HepG2 (cell line): ENCODE data around the gene PPP1R13L. TPM values are rescaled to one million over a fixed set of nuclear protein-coding genes. Genes with fewer than 3 reads are reported as not detected.

Experiments used
- ATAC-seq: fragments of 200-7000 bp; cut with Tn5 transposase; 3 replicates; pipeline ENCODE4 v1.9.1; 2020; ENCODE audit warnings: mild to moderate bottlenecking, moderate library complexity
- BruUV-seq: library from RNA; stranded (reverse); fragments of 400-500 nt; replicated peaks from 2 replicates; lab custom pipeline; 2021; lab: Mats Ljungman, UMichigan
- CTCF ChIA-PET: fragments of 300-600 bp; formaldehyde crosslinking; extraction: SDS; loops from one replicate; lab custom pipeline; 2021; ENCODE audit warnings: low total read pairs, inconsistent platforms, low intra/inter-chr PET ratio; lab: Yijun Ruan, JAX
- POLR2A ChIA-PET: fragments of 350-600 bp; sonication (Branson Sonifier 250); formaldehyde crosslinking; loops from one replicate; lab custom pipeline; 2020; ENCODE audit warnings: antibody characterized with exemption, inconsistent platforms; lab: Yijun Ruan, JAX
- DNase-seq: peaks from one replicate; pipeline ENCODE4 v3.0.0-alpha.2; 2015; ENCODE audit warnings: low spot score
- FAIRE-seq: peaks from 3 replicates; lab custom pipeline; 2011; peaks lifted over from hg19 to GRCh38; lab: Jason Lieb, UNC
- H2AFZ ChIP-seq: one replicate; pipeline ENCODE4 v1.6.1; 2011; ENCODE audit warnings: low read length, inconsistent platforms
- H3K27ac ChIP-seq: fragments of 300-600 bp; 3 replicates; pipeline ENCODE4 v1.8.0; 2011; ENCODE audit warnings: mixed run types, mild to moderate bottlenecking, mixed read lengths, low read length, inconsistent platforms; ENCODE audit not compliant: insufficient read depth; ENCODE audit errors: extremely low read length
- H3K27me3 ChIP-seq, 2 experiments: fragments of 200-600 bp in 1 of 2; 2 replicates in 1 of 2; 3 replicates in 1 of 2; pipeline versions ENCODE4 v1.6.0 to v1.8.0; 2011; ENCODE audit warnings: low read length in 2 of 2, mild to moderate bottlenecking in 2 of 2, moderate library complexity in 2 of 2, inconsistent platforms in 1 of 2; ENCODE audit not compliant: insufficient read depth in 2 of 2, control insufficient read depth in 1 of 2
- H3K36me3 ChIP-seq, 2 experiments: fragments of 200-600 bp in 1 of 2; replicated peaks in 1 of 2; 2 replicates in 1 of 2; 3 replicates in 1 of 2; pipeline versions ENCODE4 v1.5.1 to v1.8.0; 2011; ENCODE audit warnings: low read length in 2 of 2, inconsistent platforms in 1 of 2; ENCODE audit not compliant: insufficient read depth in 2 of 2, control insufficient read depth in 1 of 2
- H3K4me1 ChIP-seq: 2 replicates; pipeline ENCODE4 v1.5.1; 2012; ENCODE audit warnings: low read length, inconsistent platforms; ENCODE audit not compliant: insufficient read depth
- H3K4me2 ChIP-seq: 2 replicates; pipeline ENCODE4 v1.6.0; 2011; ENCODE audit warnings: low read depth, low read length, inconsistent platforms
- H3K4me3 ChIP-seq, 3 experiments: fragments of 200-600 bp in 1 of 3; sonication (generic), shearing (Covaris generic) in 1 of 3; replicated peaks in 1 of 3; 2 replicates each; pipeline ENCODE4 v1.5.1; 2011 to 2016; ENCODE audit warnings: low read length in 3 of 3, inconsistent platforms in 2 of 3, low read depth in 2 of 3, mild to moderate bottlenecking in 2 of 3, control low read depth in 1 of 3, mixed read lengths in 1 of 3; ENCODE audit not compliant: insufficient read depth in 1 of 3
- H3K79me2 ChIP-seq: one replicate; pipeline ENCODE4 v1.6.1; 2011; ENCODE audit warnings: low read length, inconsistent platforms; ENCODE audit not compliant: insufficient read depth
- H3K9ac ChIP-seq: 2 replicates; pipeline ENCODE4 v1.6.0; 2011; ENCODE audit warnings: mild to moderate bottlenecking, low read depth, low read length, inconsistent platforms; ENCODE audit not compliant: insufficient read depth
- H3K9me3 ChIP-seq: 2 replicates; pipeline ENCODE4 v1.5.1; 2012; ENCODE audit warnings: mild to moderate bottlenecking, low read length
- H4K20me1 ChIP-seq: 2 replicates; pipeline ENCODE4 v1.6.0; 2011; ENCODE audit warnings: inconsistent platforms, mild to moderate bottlenecking, low read length, moderate library complexity; ENCODE audit not compliant: insufficient read depth
- BATF2 ChIP-seq: sonication (generic); formaldehyde crosslinking; IDR thresholded peaks from 2 replicates; pipeline ENCODE4 v1.8.0; 2022; ENCODE audit warnings: mild to moderate bottlenecking, missing genetic modification reagents, moderate library complexity
- KMT2A ChIP-seq: sonication (generic); formaldehyde crosslinking; IDR thresholded peaks from 2 replicates; pipeline ENCODE4 v1.4.0; 2020; ENCODE audit warnings: missing genetic modification reagents
- PRDM10 ChIP-seq: sonication (generic); formaldehyde crosslinking; IDR thresholded peaks from 2 replicates; pipeline ENCODE4 v1.4.0; 2020; ENCODE audit warnings: low read depth, missing genetic modification reagents
- PRPF4 ChIP-seq: fragments of 200-400 bp; formaldehyde crosslinking; IDR thresholded peaks from 2 replicates; pipeline ENCODE4 v1.6.1; 2016; ENCODE audit warnings: low read length, low read depth; ENCODE audit not compliant: poor library complexity, severe bottlenecking
- ZBTB33 ChIP-seq: sonication (generic); formaldehyde crosslinking; IDR thresholded peaks from 2 replicates; pipeline ENCODE4 v1.4.0; 2020; ENCODE audit warnings: missing genetic modification reagents
- ZBTB38 ChIP-seq: sonication (generic); formaldehyde crosslinking; IDR thresholded peaks from 2 replicates; pipeline ENCODE4 v1.5.1; 2020; ENCODE audit warnings: mild to moderate bottlenecking, missing genetic modification reagents
- ZNF263 ChIP-seq: sonication (generic); formaldehyde crosslinking; IDR thresholded peaks from 2 replicates; pipeline ENCODE4 v1.4.0; 2020; ENCODE audit warnings: missing genetic modification reagents
- ZNF740 ChIP-seq: sonication (generic); formaldehyde crosslinking; IDR thresholded peaks from 2 replicates; pipeline ENCODE4 v1.4.0; 2020; ENCODE audit warnings: missing genetic modification reagents
- ZZZ3 ChIP-seq: sonication (generic); formaldehyde crosslinking; IDR thresholded peaks from 2 replicates; pipeline ENCODE4 v1.4.0; 2020; ENCODE audit warnings: missing genetic modification reagents, mild to moderate bottlenecking, borderline replicate concordance
- WGBS: methylation state at CpG from one replicate; pipeline ENCODE4 v1.1.6; 2017; ENCODE audit warnings: low lambda C conversion rate; 5-methylcytosine and 5-hydroxymethylcytosine counted together
- in situ Hi-C: cut with HindIII; loops from 2 replicates; pipeline ENCODE4 v1.10.0; 2017; ENCODE audit warnings: low pct_unique_long_range_greater_than_20kb; ENCODE audit not compliant: extremely low pct_ligation_motif_present
- intact Hi-C: fragments of 100-400 bp; cut with micrococcal nuclease; formaldehyde crosslinking; loops from one replicate; pipeline ENCODE4 v1.10.0; 2022; ENCODE audit not compliant: unreplicated experiment
- polyA plus RNA-seq, 8 experiments: library from polyadenylated mRNA; depleted of rRNA in 3 of 8; stranded (reverse) in 7 of 8; unstranded in 1 of 8; fragments of >200 nt; fragmentation: Illumina TruSeq in 4 of 8; extraction: Trizol in 4 of 8; gene quantifications; 2 replicates each; pipeline versions ENCODE4 v1.2.1 to v1.2.3, GENCODE V29; 2011 to 2016; ENCODE audit warnings: low read depth in 4 of 8, missing spikeins in 1 of 8, mixed read lengths in 1 of 8; ENCODE audit not compliant: insufficient read depth in 1 of 8
- total RNA-seq, 5 experiments: library from RNA; depleted of rRNA; stranded (reverse); fragments of >200 nt; fragmentation: Illumina TruSeq; extraction: Trizol; gene quantifications; 2 replicates each; pipeline ENCODE4 v1.2.3, GENCODE V29; 2016; ENCODE audit warnings: low read depth in 1 of 5

PPP1R13L gene
- total and polyA plus RNA-seq, 2 of the 13 experiments (the other 11 are each of a cell fraction or from before 2014, with no cell fraction given) = 1.3 to 6.6 TPM

GRCh38 chr19:45368737-45369340, 36.0 kb downstream of the PPP1R13L start:
- in situ Hi-C loops = no loop called here
- POLR2A ChIA-PET = interaction anchor here (1.5 kb wide), 1 partner anchor 10 kb away, joined by 4 read pairs; no protein-coding TSS in a partner anchor
- peaks cover 6 to 11% of the 10 kb centered on the region in 2 experiments; a peak in 4 of 5 replicates for H3K36me3 ChIP-seq

More at GRCh38 chr19:45368737-45369340, 36.0 kb downstream of the PPP1R13L start:
- H3K27ac ChIP-seq = no peak overlapping the region
- H3K9ac ChIP-seq = no peak overlapping the region
- peaks cover 4% of the 10 kb centered on the region; the same call in 1 of the 2 replicates for H4K20me1 ChIP-seq
- no peaks in the 10 kb centered on the region for H3K27me3 ChIP-seq
- no peak for FAIRE-seq
- CTCF ChIA-PET = no interaction called here
- H2AFZ ChIP-seq = no peak overlapping the region
- TF ChIP-seq KMT2A (CRISPR knock-in tag) (0 out of 2 replicates have a peak, but pooled peaks have one; percentile 3), ZBTB33 (CRISPR knock-in tag) (peak; percentile 97), PRPF4 (peak; percentile 93), ZBTB38 (peak; percentile 99), ZNF740 (CRISPR knock-in tag) (peak; percentile 76; the same call in 1 of the 2 replicates), BATF2 (CRISPR knock-in tag) (no peak), ZNF263 (CRISPR knock-in tag) (0 out of 2 replicates have a peak, but pooled peaks have one; percentile 36), ZZZ3 (no peak), PRDM10 (CRISPR knock-in tag) (no peak)
- peaks cover 8% of the 10 kb centered on the region for H3K79me2 ChIP-seq
- no peaks in the 10 kb centered on the region for H3K9me3 ChIP-seq
- peak overlapping the region; percentile 73 for H3K4me2 ChIP-seq
- DNase-seq = no peak
- peak overlapping the region in 1 of 3 experiments; percentile 95; a peak in 3 of 6 replicates for H3K4me3 ChIP-seq
- H3K4me1 ChIP-seq = peaks cover 31% of the 10 kb centered on the region
- no peak for ATAC-seq
- intact Hi-C loops = no loop called here
- no TSS peak for BruUV-seq
- WGBS = 93% methylated on average over 10 of the region's 11 CpGs
